NCI-H2196 (cell line): ENCODE measurements around the gene UBP1.
"Not testable (repeated sequence)": the region's sequence is repeated elsewhere in the genome, so short reads cannot be mapped to it uniquely, and the experiment has no call there.

ENCODE experiments used
- DNase-seq: peaks from one replicate; lab custom pipeline; 2025; ENCODE audit not compliant: unreplicated experiment; lab: John Stamatoyannopoulos, UW

The UBP1 gene

DNA sequence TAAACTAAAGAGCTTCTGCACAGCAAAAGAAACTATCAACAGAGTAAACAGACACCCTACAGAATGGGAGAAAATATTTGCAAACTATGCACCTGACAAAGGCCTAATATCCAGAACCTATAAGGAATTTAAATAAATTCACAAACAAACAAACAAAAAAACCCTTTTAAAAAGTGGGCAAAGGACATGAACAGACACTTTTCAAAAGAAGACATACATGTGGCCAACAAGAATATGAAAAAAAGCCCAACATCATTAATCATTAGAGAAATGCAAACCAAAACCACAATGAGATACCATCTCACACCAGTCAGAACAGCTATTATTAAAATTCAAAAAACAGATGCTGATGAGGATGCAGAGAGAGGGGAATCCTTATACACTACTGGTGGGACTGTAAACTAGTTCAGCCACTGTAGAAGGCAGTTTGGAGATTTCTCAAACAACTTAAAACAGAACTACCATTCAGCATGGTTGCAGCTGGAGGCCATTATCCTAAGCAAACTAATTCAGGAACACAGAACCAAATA is 101.2 kb downstream of the UBP1 start:
- not testable (repeated sequence) for DNase-seq
